PC-9 (cell line): Measurements from ENCODE around the gene INPP5A. TPM values are rescaled to one million over a fixed set of nuclear protein-coding genes. Genes with fewer than 3 reads are reported as not detected.

Source experiments
- BruUV-seq: library from RNA; stranded (reverse); fragments of 400-500 nt; replicated peaks from 2 replicates; lab custom pipeline; 2021; lab: Mats Ljungman, UMichigan
- CTCF ChIA-PET: fragments of 300-600 bp; sonication (Branson Sonifier 250); formaldehyde crosslinking; loops from one replicate; lab custom pipeline; 2022; ENCODE audit warnings: antibody characterized with exemption; lab: Charles Lee
- POLR2A ChIA-PET: fragments of 300-600 bp; sonication (Branson Sonifier 250); formaldehyde crosslinking; loops from one replicate; lab custom pipeline; 2022; ENCODE audit warnings: antibody characterized with exemption; ENCODE audit not compliant: unreplicated experiment; lab: Charles Lee
- DNase-seq, 2 experiments: peaks; one replicate each; pipeline versions ENCODE4 v3.0.0 to v3.0.0-alpha.2; 2015 to 2022; ENCODE audit warnings: mixed read lengths in 1 of 2
- H2AFZ ChIP-seq: fragments of 200-600 bp; sonication (generic); 2 replicates; pipeline ENCODE4 v1.8.1; 2017; ENCODE audit warnings: antibody characterized with exemption
- H3F3A ChIP-seq: fragments of 200-600 bp; sonication (generic); 2 replicates; pipeline ENCODE4 v1.8.1; 2017; ENCODE audit warnings: antibody characterized with exemption, mild to moderate bottlenecking, low read depth; ENCODE audit not compliant: insufficient read depth
- H3K27ac ChIP-seq: fragments of 200-600 bp; sonication (generic); 2 replicates; pipeline ENCODE4 v1.6.1; 2016; ENCODE audit warnings: mixed run types
- H3K27me3 ChIP-seq: fragments of 200-600 bp; sonication (generic); 2 replicates; pipeline ENCODE4 v1.6.1; 2016; ENCODE audit warnings: low read depth, mixed run types; ENCODE audit not compliant: insufficient read depth
- H3K36me3 ChIP-seq: fragments of 200-600 bp; sonication (generic); 2 replicates; pipeline ENCODE4 v1.6.1; 2016; ENCODE audit warnings: low read depth, mixed run types
- H3K4me1 ChIP-seq: fragments of 200-600 bp; sonication (generic); replicated peaks from 2 replicates; pipeline ENCODE4 v1.6.1; 2016; ENCODE audit warnings: mixed run types; ENCODE audit not compliant: insufficient read depth
- H3K4me2 ChIP-seq: fragments of 200-600 bp; sonication (generic); 2 replicates; pipeline ENCODE4 v1.6.1; 2017; ENCODE audit warnings: mixed run types
- H3K4me3 ChIP-seq: fragments of 200-600 bp; sonication (generic); 2 replicates; pipeline ENCODE4 v1.6.1; 2016; ENCODE audit warnings: mixed run types
- H3K79me2 ChIP-seq: fragments of 200-600 bp; sonication (generic); 2 replicates; pipeline ENCODE4 v1.6.1; 2017; ENCODE audit warnings: low read depth, mixed run types
- H3K9me2 ChIP-seq: fragments of 200-600 bp; sonication (generic); 2 replicates; pipeline ENCODE4 v1.8.1; 2017; ENCODE audit warnings: mild to moderate bottlenecking; ENCODE audit not compliant: insufficient read depth
- H3K9me3 ChIP-seq: fragments of 200-600 bp; sonication (generic); 2 replicates; pipeline ENCODE4 v1.8.1; 2016; ENCODE audit warnings: low read depth; ENCODE audit not compliant: insufficient read depth
- H4K20me1 ChIP-seq: fragments of 200-600 bp; sonication (generic); 2 replicates; pipeline ENCODE4 v1.8.1; 2017; ENCODE audit not compliant: insufficient read depth
- EZH2 ChIP-seq: fragments of 200-600 bp; sonication (generic); IDR thresholded peaks from 2 replicates; pipeline ENCODE4 v1.8.0; 2017; ENCODE audit warnings: antibody characterized with exemption, low read depth
- intact Hi-C: fragments of 100-400 bp; cut with micrococcal nuclease; formaldehyde crosslinking; loops from one replicate; pipeline ENCODE4 v1.10.0; 2022; ENCODE audit not compliant: unreplicated experiment
- total RNA-seq: library from RNA; stranded (reverse); gene quantifications from 2 replicates; pipeline ENCODE4 v1.2.3, GENCODE V29; 2021
- TF ChIP-seq, protein P1 (sequence below): fragments of 200-600 bp; sonication (generic); conservative IDR thresholded peaks from 2 replicates; pipeline ENCODE4 v1.6.1; 2017; ENCODE audit warnings: mixed run types, antibody characterized with exemption, mild to moderate bottlenecking, moderate library complexity

Gene INPP5A
- total RNA-seq, 1 experiment from 2014 or later, result 18.4 TPM

DNA sequence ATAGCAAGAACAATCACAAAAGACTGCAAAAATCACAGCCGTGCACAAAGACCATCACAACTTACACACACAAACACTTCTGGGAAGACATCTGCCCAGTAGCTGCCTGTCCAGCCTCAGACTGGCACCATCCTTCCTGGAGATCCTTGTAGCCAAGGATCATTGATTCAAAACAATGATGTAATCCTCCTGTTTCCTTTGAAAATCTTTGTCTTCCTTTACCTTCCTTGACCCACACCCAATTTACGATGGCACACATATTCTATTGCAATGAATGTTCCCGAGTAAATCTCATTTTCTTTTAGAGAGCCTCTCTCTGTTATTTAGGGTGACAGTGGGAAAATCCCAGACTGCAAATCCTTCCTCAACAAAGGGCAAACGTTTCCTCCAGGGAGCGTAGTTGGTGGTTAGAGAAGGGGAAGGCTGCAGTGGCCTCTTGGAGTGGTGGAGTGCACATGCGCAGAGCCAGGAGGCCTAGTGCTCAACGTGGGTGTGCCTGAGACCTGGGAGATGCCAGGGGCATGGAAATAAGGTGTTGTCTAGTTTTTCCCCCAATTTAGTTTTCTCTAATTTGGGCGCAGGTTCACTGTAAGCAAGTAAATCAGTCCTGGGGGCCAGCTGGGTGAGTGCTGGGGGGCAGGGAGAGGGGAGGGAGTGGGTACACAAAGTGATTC is 3.1 kb upstream of the INPP5A start:
- H3K27ac ChIP-seq, result no peak overlapping the region
- no peak for TF ChIP-seq EZH2
- TF ChIP-seq, protein P1, sequence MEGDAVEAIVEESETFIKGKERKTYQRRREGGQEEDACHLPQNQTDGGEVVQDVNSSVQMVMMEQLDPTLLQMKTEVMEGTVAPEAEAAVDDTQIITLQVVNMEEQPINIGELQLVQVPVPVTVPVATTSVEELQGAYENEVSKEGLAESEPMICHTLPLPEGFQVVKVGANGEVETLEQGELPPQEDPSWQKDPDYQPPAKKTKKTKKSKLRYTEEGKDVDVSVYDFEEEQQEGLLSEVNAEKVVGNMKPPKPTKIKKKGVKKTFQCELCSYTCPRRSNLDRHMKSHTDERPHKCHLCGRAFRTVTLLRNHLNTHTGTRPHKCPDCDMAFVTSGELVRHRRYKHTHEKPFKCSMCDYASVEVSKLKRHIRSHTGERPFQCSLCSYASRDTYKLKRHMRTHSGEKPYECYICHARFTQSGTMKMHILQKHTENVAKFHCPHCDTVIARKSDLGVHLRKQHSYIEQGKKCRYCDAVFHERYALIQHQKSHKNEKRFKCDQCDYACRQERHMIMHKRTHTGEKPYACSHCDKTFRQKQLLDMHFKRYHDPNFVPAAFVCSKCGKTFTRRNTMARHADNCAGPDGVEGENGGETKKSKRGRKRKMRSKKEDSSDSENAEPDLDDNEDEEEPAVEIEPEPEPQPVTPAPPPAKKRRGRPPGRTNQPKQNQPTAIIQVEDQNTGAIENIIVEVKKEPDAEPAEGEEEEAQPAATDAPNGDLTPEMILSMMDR, result no peak
- POLR2A ChIA-PET, result no interaction called here

DNA sequence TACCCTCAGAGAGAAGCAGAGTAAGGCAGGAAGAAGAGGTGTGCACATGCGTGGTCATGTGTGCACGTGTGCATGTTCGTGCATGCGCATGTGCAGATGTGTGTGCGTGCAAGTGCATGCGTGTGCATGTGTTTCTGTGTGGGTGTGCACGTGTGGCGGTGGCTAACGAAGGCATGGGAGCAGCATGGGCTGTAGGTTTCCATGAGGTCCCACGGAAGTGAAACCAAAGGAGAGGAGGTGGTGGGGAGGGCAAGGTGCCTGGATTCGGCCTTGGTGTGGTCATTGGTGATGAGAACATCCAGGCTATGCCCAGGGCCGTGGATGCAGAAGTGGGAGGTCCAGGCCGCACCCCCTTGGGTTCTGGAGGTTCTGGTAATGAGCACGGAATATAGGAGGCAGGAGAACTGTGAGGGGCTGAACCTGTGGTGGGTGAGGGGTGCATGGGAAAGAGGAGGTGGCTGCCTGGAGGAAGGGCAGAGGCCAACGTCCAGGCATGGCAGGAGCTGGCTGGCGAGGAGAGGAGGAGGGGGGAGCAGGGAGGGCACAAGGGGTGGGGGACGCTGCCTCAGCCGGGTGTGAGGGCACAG is 2.4 kb upstream of the INPP5A start:
- Histone ChIP-seq H3K4me3 (no peak overlapping the region), H3K27me3 (no peaks in the 10 kb centered on the region), H3K36me3 (no peaks in the 10 kb centered on the region), H3K4me1 (peaks cover 48% of the 10 kb centered on the region), H4K20me1 (no peaks in the 10 kb centered on the region), H3K9me3 (no peaks in the 10 kb centered on the region), H3K27ac (no peak overlapping the region), H3K9me2 (no peaks in the 10 kb centered on the region), H3K4me2 (peak overlapping the region; percentile 92), H3F3A (peaks cover 21% of the 10 kb centered on the region), H3K79me2 (peaks cover 16% of the 10 kb centered on the region), H2AFZ (no peak overlapping the region)
- intact Hi-C loops, result loop anchor here (5.0 kb wide), 1 partner anchor 128 kb away; no protein-coding TSS in a partner anchor
- ChIA-PET CTCF (no interaction called here), POLR2A (no interaction called here)
- TF ChIP-seq, protein P1, result no peak
- no peak for TF ChIP-seq EZH2
- DNase-seq, result no peak
- no TSS peak for BruUV-seq

More for the DNA sequence above, 3.1 kb upstream of the INPP5A start:
- no TSS peak for BruUV-seq
- Histone ChIP-seq H2AFZ (no peak overlapping the region), H3F3A (peaks cover 21% of the 10 kb centered on the region), H4K20me1 (no peaks in the 10 kb centered on the region), H3K36me3 (no peaks in the 10 kb centered on the region), H3K27me3 (no peaks in the 10 kb centered on the region), H3K79me2 (peaks cover 16% of the 10 kb centered on the region), H3K4me1 (peaks cover 48% of the 10 kb centered on the region), H3K9me2 (no peaks in the 10 kb centered on the region), H3K9me3 (no peaks in the 10 kb centered on the region), H3K4me2 (0 out of 2 replicates have a peak overlapping the region, but pooled peaks have one; percentile 71), H3K4me3 (no peak overlapping the region)
- intact Hi-C loops, result loop anchor here (5.0 kb wide), 1 partner anchor 127 kb away; no protein-coding TSS in a partner anchor
- DNase-seq, result no peak
- CTCF ChIA-PET, result no interaction called here

DNA sequence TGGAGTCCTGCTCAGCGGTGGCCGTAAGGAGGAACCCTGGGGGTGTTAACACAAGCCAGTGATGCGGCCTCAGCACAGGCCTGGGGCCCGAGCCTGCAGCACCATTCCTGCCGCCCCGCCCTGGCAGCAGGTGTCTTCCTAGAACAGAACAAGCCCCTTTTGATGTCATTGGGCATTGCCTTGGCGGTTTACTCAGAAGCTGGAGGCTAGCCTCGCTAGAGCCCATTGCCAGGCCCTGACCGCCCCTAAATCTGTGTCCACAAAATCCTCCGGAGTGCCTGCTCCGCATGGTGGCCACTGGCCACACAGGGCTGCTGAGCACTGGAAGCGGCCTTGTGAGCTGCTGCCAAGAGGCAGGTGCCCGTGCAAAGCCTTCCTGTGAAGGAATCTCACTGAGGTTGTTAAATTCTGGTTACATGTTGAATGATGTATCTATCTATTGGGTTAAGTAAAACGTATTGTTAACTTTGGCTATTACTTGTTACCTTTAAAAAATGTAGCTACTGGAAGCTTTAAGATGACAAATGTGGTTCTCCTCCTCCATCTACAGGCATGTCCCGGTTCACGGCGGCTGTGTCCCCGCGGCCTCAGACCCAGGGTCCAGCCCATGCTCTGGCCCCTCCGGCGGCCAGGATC is 1.2 kb upstream of the INPP5A start:
- Histone ChIP-seq H3F3A (peaks cover 21% of the 10 kb centered on the region), H3K36me3 (no peaks in the 10 kb centered on the region), H3K4me3 (peak overlapping the region; percentile 72), H3K79me2 (peaks cover 20% of the 10 kb centered on the region), H4K20me1 (no peaks in the 10 kb centered on the region), H3K9me3 (no peaks in the 10 kb centered on the region), H2AFZ (peak overlapping the region; percentile 71; the same call in 1 of the 2 replicates), H3K27ac (no peak overlapping the region), H3K27me3 (no peaks in the 10 kb centered on the region), H3K9me2 (no peaks in the 10 kb centered on the region), H3K4me1 (peaks cover 47% of the 10 kb centered on the region), H3K4me2 (peak overlapping the region; percentile 92)
- POLR2A ChIA-PET, result no interaction called here
- intact Hi-C loops, result loop anchor here (2.0 to 5.0 kb wide), 3 partner anchors 54 to 129 kb away; no protein-coding TSS in a partner anchor
- TF ChIP-seq EZH2, result no peak
- TF ChIP-seq, protein P1, result no peak
- TSS peak; percentile 58 for BruUV-seq
- CTCF ChIA-PET, result no interaction called here
- DNase-seq, result peak; percentile 25 to 40
